Gastroesophageal sphincter (tissue), 3 donors: ENCODE measurements around the gene CDH23.

Experiments
- POLR2AphosphoS5 ChIP-seq: sonication (generic); formaldehyde crosslinking; IDR thresholded peaks from one replicate; pipeline ENCODE4 v1.6.1; 2017; ENCODE audit warnings: antibody characterized with exemption
- TF ChIP-seq, protein P1 (sequence below), 4 experiments: fragments of 200-600 bp in 2 of 4; fragments of 450-650 bp in 2 of 4; sonication (generic) in 1 of 4; IDR thresholded peaks; one replicate each; pipeline ENCODE4 v1.5.1; 2017 to 2019; ENCODE audit warnings: antibody characterized with exemption in 4 of 4, mild to moderate bottlenecking in 2 of 4, moderate library complexity in 2 of 4

DNA sequence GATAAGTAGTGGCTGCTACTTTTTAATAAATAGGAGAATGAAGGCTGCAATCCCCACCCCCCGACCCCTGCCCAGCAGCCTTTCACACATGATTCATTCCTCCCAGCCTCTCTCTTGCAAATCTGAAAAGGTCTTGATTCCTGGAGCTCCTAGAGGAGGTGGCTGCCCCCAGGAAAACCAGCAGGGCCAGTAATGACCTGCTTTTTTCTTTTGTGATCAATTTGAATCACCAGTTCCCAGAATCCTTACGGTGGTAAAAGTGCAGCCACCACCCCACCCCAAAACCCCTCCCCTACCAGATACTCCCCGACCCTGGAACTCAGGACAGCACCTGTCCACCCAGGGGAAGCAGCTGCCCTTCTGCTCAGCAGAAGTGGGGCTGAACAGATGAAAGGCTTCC lies 213.9 kb downstream of the CDH23 start:
- TF ChIP-seq, protein P1, sequence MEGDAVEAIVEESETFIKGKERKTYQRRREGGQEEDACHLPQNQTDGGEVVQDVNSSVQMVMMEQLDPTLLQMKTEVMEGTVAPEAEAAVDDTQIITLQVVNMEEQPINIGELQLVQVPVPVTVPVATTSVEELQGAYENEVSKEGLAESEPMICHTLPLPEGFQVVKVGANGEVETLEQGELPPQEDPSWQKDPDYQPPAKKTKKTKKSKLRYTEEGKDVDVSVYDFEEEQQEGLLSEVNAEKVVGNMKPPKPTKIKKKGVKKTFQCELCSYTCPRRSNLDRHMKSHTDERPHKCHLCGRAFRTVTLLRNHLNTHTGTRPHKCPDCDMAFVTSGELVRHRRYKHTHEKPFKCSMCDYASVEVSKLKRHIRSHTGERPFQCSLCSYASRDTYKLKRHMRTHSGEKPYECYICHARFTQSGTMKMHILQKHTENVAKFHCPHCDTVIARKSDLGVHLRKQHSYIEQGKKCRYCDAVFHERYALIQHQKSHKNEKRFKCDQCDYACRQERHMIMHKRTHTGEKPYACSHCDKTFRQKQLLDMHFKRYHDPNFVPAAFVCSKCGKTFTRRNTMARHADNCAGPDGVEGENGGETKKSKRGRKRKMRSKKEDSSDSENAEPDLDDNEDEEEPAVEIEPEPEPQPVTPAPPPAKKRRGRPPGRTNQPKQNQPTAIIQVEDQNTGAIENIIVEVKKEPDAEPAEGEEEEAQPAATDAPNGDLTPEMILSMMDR (IDR thresholded peaks at IDR 0.05), result no peak
- TF ChIP-seq POLR2AphosphoS5, result no peak
